ENCODE measurements around the gene SOHLH2.

The SOHLH2 gene

DNA sequence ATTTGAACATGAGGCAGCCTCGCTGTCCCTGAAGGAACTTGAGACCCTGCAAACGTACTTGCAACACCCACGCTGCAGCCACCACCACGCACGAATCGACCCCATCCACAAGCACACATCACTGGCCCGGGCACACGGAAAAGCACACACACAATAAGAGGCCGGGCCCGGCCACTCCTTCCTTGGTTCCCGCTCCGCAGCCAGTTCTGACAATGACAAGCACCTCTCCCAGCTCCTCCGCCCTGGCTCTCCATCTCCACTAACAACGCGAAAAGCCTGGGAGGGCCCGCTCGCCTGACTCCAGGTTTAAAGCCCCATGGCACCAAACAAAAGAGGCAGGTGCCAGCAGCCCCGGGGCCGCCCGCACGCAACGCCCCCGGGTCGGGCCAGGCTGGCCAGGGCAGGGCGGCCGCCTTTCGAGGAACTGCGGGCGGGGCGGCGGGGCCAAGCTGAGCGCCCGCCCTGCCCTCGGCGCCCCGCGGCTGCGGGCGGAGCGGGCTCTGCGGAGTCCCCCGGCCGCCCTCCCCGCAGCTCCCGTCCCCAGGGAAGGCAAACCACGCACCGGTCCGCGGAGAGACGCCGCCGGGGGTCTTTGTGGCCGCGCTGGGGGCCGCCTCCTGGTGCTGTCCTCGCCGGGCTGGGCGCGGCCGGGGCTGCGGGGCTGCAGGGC, 83.7 kb downstream of the SOHLH2 start:
- peak; percentile 10 for DNase-seq

DNA sequence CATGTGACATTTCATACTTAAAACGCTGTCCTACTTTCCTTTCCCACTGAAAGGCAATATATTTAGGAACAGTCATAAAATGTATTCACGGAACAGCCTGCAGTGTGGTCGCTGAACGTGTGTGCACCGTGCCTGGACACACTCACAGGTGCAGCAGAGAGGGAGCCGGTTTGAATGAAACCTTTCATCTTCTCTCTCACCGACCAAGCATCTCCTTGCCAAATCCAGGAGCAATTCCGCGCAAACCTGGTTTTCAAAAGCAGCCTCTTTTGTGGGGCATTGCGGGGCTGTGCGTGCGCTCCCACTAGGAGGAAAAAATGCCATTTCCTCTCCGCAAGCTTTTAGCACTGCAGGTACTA, 84.2 kb downstream of the SOHLH2 start:
- DNase-seq = no peak

DNA sequence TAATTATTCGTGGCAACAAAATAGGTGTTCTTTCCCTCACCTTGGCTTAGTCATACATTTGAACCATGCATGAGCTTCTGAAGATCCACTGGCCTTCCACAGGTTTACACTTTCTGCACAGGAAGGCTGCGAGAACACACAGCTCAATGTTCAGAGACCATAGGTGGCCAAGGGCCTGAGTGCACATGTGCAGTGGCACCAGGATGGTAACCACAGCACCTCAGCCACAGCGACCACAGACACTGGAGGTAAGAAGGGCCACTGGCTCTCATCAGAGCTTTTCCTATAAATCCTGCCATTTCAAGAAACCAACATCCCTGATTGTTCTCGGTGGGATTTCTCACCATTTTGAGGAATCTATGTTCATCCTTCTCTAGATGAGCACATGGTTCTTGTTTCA, 84.8 kb downstream of the SOHLH2 start:
- DNase-seq = no peak

DNA sequence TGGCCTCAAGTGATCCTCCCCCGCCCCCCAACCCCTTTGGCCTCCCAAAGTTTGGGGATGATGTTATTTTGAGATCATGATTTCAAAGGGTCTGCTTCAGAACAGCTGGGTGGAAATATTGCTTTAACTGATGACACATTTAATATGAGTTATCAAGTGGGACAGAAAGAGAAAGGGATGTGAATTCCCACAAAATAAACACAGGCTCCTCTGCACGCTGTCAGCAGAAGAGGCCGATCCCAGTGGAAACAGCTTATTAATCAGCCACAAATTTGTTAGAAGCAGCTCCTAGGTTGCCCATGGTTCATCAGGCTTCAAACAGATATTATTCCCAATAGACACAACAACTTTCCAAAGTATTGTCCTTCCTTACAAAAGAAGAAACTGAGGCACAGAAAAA, 87.9 kb downstream of the SOHLH2 start:
- DNase-seq = no peak

DNA sequence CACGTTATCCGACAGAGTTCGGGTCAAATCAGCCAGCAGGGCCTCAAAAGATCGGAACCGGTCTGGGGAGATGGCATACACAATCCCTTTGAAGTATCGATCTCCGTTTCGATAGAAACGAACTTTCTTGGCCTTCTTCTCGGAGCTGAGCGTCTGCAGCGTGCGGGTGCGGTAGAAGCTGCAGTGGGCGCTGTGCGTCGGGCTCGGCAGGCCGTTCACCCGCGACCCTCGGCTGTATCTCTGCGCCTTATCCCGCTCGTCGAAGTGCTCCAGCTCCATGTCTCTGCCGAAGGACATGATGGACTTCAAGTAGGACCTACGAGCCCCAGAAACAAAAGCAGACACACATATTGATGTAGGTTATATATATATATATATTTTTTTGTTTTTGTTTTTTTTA, 88.5 kb downstream of the SOHLH2 start:
- no peak for DNase-seq

DNA sequence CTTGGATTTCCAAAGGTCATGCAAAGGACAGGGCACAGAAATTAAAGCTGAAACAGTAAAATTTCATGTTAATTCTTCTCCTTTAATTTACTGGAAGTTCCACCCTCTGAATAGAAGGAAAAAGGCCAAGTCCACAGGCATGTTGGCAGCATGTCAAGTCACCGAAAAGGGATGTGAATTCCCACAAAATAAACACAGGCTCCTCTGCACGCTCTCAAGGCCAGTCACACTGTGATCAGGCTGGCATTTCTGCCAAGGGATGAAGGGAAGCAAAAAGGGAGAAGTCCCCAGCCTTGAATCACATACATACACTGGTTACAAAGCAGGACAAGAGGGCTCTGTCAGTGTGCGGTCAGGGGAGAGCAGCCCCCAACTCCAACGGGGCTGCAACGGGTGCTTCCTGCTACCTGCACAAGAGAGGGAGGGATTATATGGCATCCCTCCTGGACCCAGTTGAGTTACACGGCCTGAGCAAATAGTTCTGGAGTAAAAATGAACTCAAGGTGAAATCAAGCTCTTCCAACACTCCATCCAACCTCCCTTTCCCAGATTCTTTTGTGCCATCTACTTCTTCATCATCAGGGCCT, 90.0 kb downstream of the SOHLH2 start:
- no peak for DNase-seq
